HTERT RPE-1 (cell line): ENCODE data around the gene CLEC19A.
"Not testable (repeated sequence)": the region's sequence is repeated elsewhere in the genome, so short reads cannot be mapped to it uniquely, and the experiment has no call there.

Experiments
- in situ Hi-C: fragments of 300-500 bp; cut with MboI; formaldehyde crosslinking; loops from 4 replicates; pipeline ENCODE4 v1.14.3; 2020; ENCODE audit warnings: low sequenced_read_pairs

CLEC19A gene

DNA sequence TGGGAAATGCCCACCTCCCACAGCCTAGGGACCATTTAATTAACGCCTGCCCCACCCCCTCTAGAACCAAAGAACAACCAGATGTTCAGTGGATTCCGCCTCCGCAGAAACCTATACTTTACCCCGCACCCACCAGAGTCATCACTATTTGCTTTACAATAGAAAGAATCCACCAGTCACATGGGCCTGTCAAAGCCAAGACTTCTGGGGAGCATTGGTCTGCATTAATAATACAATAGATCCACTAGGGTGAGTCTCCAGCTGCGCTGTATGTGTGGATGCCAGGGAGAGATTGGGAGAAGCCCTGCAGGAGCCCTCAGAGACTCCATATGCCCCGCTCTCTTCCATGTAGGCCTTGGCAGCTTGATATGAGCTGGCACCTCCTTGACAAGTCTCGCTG, 31.3 kb downstream of the CLEC19A start:
- in situ Hi-C loops = no loop called here

GRCh38 chr16:19321186-19321585, 35.7 kb downstream of the CLEC19A start:
- in situ Hi-C loops = not testable (repeated sequence)

GRCh38 chr16:19323596-19323995, 38.1 kb downstream of the CLEC19A start:
- in situ Hi-C loops = no loop called here

GRCh38 chr16:19328364-19328763, 42.8 kb downstream of the CLEC19A start:
- in situ Hi-C loops = no loop called here

DNA sequence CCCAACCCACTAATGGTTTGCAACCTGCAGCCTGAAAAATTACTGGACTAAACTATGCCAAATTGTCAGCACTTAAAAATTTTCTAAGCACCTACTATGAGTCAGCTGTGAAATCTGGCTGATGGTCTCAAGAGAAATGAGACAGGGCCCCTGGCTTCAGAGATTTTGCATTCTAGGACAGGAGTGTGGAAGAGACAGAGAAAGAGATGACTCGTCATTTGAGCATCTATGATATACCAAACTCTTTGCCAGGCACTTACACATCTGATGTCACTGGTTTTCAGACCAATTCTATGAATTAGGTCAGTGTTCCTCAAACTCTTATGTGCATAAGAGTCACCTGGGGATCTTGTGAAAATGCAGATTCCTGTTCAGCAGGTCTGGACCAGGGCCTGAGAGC, 44.4 kb downstream of the CLEC19A start:
- in situ Hi-C loops = no loop called here

DNA sequence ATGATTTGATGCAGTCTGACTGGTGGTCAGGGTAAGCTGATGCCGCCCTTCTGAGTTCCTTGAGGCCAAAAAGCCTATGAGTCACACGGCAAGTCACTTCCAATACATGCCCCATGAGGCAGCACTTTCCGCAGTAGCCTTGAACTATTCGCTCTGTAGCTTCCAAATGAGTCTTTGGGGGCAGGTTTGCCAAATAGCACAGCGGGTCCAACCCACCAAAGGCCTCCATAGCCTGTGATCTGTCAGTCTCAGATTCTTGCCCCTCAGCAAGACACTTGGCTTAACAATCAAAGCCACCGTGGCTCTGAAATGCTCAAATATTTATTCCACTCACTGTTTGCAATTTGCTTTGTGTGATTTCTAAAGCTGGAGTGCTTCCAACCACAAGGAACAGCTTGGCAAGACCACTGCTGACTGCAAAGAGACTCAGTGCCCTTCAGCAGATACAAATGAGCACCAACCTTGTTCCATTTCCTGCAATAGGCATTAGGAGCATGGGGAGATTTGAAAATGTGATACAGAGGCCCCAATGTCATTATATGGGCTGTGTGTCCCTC, 45.4 kb downstream of the CLEC19A start:
- in situ Hi-C loops = no loop called here

DNA sequence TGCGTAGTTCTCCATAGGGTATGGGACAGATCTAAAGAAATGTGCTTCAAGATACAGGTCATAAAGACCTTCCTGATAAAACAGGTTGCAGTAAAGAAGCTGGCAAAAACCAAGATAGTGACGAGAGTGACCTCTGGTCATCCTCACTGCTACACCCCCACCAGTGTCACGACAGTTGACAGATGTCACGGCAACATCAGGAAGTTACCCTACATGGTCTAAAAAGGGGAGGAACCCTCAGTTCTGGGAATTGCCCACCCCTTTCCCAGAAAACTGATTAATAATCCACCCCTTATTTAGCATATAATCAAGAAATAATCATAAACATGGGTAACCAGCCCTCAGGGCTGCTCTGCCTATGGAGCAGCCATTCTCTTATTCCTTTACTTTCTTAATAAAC, 46.3 kb downstream of the CLEC19A start:
- in situ Hi-C loops = no loop called here

DNA sequence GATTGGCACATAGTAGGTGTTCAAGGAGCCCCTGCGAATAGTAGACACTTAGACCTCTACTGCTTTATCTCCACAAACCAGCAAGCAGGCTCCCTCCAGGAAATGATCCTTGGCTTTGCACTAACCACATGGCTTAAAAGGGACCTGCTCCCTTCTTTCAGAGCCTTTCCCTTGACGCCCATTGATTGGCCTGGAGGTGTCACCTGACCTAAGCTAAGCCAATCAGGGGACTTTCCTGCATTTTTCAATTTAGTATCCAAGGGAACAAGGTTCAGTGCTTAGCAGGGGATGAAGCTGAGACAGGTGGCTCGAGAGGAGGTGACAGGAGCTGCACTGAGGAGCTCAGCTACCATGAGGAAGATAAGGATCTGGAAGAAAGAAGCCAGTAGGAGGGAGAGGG, 52.8 kb downstream of the CLEC19A start:
- in situ Hi-C loops = no loop called here

DNA sequence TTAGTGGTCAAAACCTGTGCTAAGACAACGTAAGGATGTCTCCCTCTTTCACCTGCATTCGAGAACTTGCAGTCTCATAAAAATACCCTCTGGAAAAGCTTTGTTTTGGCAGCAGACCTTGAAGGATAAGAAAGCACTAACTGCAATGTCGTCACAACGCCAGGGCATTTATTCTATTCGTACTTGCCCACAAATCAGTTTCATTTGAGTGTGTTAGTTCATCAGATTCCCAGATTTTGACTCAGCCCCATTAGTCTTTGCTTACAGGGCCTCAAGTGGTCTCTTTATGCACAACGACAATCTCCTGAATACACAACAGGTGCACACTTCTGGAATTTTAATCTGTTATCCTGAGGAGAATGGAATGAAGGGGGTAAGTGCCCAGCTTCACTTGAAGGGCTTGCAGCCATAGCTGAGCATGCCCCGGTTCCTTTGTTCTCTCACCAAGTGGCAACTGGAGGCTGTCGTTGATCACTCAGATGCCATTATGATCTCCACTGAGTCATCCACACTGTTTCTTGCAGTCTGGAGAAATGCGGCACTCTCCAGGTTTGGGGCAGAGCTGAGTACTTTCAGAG, 58.8 kb downstream of the CLEC19A start:
- in situ Hi-C loops = no loop called here

DNA sequence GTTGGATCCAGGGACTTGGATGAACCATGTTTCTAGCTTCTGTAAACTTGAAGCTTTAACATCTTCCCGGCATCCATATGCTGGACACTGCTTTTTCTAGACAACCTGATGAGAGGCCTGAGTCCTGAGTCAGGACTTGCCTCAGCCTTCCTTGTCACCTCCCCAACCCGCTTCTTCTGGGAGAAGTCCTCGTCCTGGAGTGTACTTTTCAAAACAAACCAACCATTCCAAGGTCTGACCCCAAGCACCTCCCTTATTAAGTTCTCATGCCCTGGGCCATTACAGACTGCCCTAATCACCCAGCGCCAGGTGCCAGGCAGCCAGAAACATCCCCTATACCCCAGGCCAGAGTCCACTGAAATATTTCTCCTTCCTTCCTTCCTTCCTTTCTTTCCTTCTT, 59.4 kb downstream of the CLEC19A start:
- in situ Hi-C loops = no loop called here

DNA sequence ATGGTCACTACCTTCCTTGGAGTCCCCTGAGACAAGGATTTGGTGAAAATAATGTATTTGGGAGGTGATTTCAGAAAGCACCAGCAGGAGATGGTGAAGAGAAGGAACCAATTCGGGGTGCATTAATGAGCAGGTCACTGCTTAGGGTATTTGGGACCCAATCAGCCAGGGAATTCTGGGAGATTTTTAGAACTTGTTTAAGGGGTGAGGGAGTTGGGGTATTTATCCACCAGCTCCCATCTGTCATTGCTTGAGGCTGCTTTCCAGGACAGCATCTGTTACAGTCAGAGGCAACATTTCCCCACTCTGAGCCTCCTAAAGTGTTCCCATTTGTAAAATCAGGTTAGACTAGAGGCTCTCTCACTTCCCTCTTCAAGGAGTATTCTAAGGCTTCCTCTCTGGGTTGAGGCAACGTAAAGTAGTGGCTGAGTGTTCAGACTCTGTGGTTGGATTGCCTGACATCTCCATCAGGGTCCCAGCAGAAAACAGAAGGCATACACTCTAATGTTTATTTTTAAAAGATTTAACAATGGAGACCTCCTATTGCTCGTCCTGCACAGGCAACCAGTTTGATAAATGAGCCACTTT, 60.9 kb downstream of the CLEC19A start:
- in situ Hi-C loops = no loop called here

DNA sequence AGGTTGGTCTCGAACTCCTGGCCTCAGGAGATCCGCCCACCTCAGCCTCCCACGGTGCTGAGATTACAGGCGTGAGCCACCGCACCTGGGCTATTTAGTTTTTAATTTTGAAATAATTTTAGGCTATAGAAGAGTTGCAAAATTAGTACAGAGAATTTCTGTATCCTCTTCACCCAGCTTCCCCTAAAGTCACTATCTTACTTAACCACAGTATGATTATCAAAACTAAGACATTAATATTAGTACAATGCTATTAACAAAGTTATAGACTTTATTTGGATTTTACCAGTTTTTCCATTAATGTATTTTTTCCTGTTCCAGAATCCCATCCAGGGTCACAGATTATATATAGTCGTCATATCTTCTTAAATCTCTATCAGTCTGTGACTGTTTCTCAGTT, 62.6 kb downstream of the CLEC19A start:
- in situ Hi-C loops = no loop called here

GRCh38 chr16:19348578-19349315, 63.2 kb downstream of the CLEC19A start:
- in situ Hi-C loops = no loop called here

GRCh38 chr16:19354371-19354770, 68.8 kb downstream of the CLEC19A start:
- in situ Hi-C loops = no loop called here

- in situ Hi-C loops = no loop called here
Measured at GRCh38 chr16:19356024-19356952, 70.8 kb downstream of the CLEC19A start.

GRCh38 chr16:19359556-19359955, 74.0 kb downstream of the CLEC19A start:
- in situ Hi-C loops = no loop called here
